ENCODE measurements around the gene MAFB. TPM values are rescaled to one million over a fixed set of nuclear protein-coding genes. Genes with fewer than 3 reads are reported as not detected.

The MAFB gene
- total RNA-seq, 2 experiments from 2014 or later: not detected

DNA sequence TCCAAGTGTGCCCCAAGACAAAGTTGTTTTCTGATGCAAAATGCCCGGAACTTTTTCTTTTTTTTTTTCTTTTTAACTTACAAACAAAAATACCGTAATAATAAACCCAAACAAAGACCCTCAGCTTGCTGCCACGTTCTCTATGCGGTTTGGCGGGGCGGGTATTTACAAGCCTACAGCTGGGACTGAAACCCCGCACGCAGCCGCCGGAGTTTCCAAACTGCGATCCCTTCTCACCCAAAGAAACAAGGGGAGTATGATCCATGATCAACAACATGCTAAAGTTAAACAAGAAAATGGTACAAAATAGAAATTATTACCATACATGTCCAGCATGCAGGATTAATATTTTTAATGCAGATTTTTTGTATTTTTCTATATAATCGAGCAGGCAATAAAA lies 2.1 kb downstream of the MAFB start:
- H3K36me3 Mint-ChIP-seq (ENCODE audit: low read depth): no peaks in the 10 kb centered on the region
- POLR2A ChIA-PET: no interaction called here
- CTCF ChIA-PET: no interaction called here
- DNase-seq: no peak
- H3K4me3 Mint-ChIP-seq: no peak overlapping the region
- H3K4me1 Mint-ChIP-seq (ENCODE audit: low read depth): peaks cover 13% of the 10 kb centered on the region
- ATAC-seq: no peak
- intact Hi-C loops (cut with micrococcal nuclease): loop anchor here (10.0 kb wide), 1 partner anchor 522 kb away; no protein-coding TSS in a partner anchor
- H3K27me3 Mint-ChIP-seq: peaks cover 86% of the 10 kb centered on the region
- H3K9me3 Mint-ChIP-seq: no peaks in the 10 kb centered on the region
- TF ChIP-seq, protein P1, sequence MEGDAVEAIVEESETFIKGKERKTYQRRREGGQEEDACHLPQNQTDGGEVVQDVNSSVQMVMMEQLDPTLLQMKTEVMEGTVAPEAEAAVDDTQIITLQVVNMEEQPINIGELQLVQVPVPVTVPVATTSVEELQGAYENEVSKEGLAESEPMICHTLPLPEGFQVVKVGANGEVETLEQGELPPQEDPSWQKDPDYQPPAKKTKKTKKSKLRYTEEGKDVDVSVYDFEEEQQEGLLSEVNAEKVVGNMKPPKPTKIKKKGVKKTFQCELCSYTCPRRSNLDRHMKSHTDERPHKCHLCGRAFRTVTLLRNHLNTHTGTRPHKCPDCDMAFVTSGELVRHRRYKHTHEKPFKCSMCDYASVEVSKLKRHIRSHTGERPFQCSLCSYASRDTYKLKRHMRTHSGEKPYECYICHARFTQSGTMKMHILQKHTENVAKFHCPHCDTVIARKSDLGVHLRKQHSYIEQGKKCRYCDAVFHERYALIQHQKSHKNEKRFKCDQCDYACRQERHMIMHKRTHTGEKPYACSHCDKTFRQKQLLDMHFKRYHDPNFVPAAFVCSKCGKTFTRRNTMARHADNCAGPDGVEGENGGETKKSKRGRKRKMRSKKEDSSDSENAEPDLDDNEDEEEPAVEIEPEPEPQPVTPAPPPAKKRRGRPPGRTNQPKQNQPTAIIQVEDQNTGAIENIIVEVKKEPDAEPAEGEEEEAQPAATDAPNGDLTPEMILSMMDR (IDR thresholded peaks at IDR 0.05): no peak
- H3K27ac Mint-ChIP-seq: no peak overlapping the region

DNA sequence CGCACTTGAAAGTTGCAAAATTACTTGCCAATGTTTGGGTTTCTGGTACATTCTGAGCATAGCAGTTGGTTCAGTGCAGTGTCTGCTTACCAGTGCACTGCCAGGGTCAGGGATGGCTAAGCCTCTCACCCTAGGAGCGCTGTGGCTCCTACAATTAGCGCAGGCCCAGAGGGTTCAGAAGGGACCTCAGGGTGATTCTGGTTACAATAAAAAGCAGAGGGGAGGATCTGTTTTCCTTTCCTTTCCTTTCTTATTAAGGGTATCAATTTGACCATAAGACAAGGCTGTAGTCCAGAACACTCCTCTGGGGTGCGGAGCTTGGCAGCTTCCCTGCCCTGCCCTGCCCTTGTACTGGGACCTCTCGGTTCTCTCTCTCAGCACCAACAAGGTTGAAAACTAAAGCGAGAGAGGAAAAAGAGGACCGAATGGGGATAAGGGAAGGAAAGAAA lies 2.6 kb downstream of the MAFB start:
- TF ChIP-seq, protein P1 (IDR thresholded peaks at IDR 0.05): no peak
- DNase-seq (no peak), ATAC-seq (no peak)
- Mint-ChIP-seq H3K4me3 (no peak overlapping the region), H3K9me3 (no peaks in the 10 kb centered on the region), H3K36me3 (ENCODE audit: low read depth) (no peaks in the 10 kb centered on the region), H3K27ac (no peak overlapping the region), H3K4me1 (ENCODE audit: low read depth) (peaks cover 13% of the 10 kb centered on the region), H3K27me3 (peaks cover 85% of the 10 kb centered on the region)
- POLR2A ChIA-PET: no interaction called here
- intact Hi-C loops (cut with micrococcal nuclease): loop anchor here (10.0 kb wide), 1 partner anchor 522 kb away; no protein-coding TSS in a partner anchor
- CTCF ChIA-PET: no interaction called here

DNA sequence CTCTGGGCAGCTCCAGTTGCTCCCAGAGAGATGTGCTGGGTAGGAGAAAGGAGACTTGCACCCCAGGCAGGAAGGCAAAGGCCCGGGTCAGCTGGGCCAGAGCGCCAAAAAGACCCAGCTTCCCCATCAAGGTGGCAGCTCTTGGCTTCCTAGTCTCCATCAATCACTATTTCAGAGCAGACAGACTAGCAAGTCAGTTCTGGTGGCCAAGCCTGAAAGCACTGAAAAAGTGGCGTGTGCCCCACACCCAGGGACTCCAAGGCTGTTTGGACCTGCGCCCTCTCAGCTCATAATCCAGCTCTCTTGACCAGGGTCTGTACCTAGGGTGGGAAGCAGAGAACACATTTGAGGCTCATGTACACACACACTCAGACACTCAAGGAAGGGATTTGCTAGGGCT lies 3.7 kb downstream of the MAFB start:
- peaks cover 13% of the 10 kb centered on the region for H3K4me1 Mint-ChIP-seq (ENCODE audit: low read depth)
- no peak overlapping the region for H3K27ac Mint-ChIP-seq
- H3K27me3 Mint-ChIP-seq: peaks cover 82% of the 10 kb centered on the region
- CTCF ChIA-PET: no interaction called here
- ATAC-seq (no peak), DNase-seq (no peak)
- TF ChIP-seq, protein P1 (IDR thresholded peaks at IDR 0.05): no peak
- POLR2A ChIA-PET: no interaction called here
- H3K4me3 Mint-ChIP-seq: no peak overlapping the region
- H3K9me3 Mint-ChIP-seq: no peaks in the 10 kb centered on the region
- H3K36me3 Mint-ChIP-seq (ENCODE audit: low read depth): no peaks in the 10 kb centered on the region
- intact Hi-C loops (cut with micrococcal nuclease): loop anchor here (10.0 kb wide), 1 partner anchor 521 kb away; no protein-coding TSS in a partner anchor

DNA sequence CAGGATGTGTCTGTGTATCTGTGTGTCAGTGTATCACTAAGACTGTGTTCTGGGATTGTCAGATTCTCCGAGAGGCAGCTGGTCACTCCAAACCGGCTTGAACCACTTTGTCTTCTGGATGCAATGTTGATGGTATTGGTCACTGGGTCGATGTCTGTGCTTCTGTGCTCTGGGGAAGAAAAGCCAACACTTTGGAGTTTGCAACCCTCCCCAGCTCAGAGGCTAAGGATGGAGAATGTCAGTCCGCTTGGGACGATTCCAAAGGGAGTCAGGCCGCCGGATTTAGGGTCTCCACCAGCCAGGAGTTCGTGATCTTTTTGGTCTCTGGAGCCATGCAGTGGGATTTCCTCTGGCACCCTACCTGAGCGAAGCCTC lies 5.2 kb downstream of the MAFB start:
- ChIA-PET CTCF (no interaction called here), POLR2A (no interaction called here)
- H3K27ac Mint-ChIP-seq: no peak overlapping the region
- H3K9me3 Mint-ChIP-seq: no peaks in the 10 kb centered on the region
- intact Hi-C loops (cut with micrococcal nuclease): loop anchor here (10.0 kb wide), 1 partner anchor 519 kb away; no protein-coding TSS in a partner anchor
- ATAC-seq: no peak
- H3K4me1 Mint-ChIP-seq (ENCODE audit: low read depth): peaks cover 5% of the 10 kb centered on the region
- peaks cover 74% of the 10 kb centered on the region for H3K27me3 Mint-ChIP-seq
- no peak for DNase-seq
- no peak overlapping the region for H3K4me3 Mint-ChIP-seq
- no peaks in the 10 kb centered on the region for H3K36me3 Mint-ChIP-seq (ENCODE audit: low read depth)
- TF ChIP-seq, protein P1 (IDR thresholded peaks at IDR 0.05): no peak

DNA sequence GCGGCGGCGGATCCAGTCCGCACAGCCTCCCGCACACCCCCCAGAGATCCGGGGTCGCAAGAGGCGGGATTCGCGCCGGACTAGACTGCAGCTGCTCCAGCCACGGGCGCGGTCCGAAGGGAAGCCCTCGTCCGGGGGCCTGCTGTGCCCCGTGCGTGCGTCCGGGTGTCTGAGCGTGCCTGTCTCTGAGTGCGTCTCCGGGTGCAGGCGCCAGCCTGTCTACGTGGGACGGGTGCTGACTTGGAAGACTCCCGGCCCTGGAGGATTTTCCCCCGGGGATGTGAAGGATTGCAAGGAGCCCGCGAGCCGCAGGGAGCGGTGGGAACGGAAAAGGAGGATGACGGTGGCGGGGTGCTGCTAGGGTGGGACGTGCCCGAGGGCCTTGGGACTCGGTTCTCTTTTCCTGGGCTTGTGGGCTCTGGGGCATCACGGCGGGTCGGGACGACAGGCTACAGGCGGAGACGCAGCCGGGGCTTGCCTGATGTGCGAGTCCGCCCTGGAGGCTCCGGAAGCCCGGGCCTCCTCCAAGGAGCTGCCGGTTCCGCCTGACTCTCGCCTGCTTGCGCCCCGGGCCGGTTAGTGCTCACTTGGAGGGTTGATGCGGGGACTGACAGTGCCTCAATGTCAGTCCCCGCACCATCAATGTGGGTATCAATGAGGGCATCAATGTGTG lies 5.7 kb downstream of the MAFB start:
- TF ChIP-seq, protein P1 (IDR thresholded peaks at IDR 0.05): no peak
- Mint-ChIP-seq H3K4me1 (ENCODE audit: low read depth) (peaks cover 1% of the 10 kb centered on the region), H3K27ac (no peak overlapping the region), H3K4me3 (no peak overlapping the region), H3K36me3 (ENCODE audit: low read depth) (no peaks in the 10 kb centered on the region), H3K27me3 (peaks cover 71% of the 10 kb centered on the region), H3K9me3 (no peaks in the 10 kb centered on the region)
- ATAC-seq: no peak
- no peak for DNase-seq
- ChIA-PET POLR2A (no interaction called here), CTCF (no interaction called here)
- intact Hi-C loops (cut with micrococcal nuclease): loop anchor here (10.0 kb wide), 1 partner anchor 519 kb away; no protein-coding TSS in a partner anchor
